C4-2B (cell line): ENCODE measurements around the gene MTHFR.

ENCODE experiments used
- H3K27ac ChIP-seq: fragments of 450-650 bp; 2 replicates; pipeline ENCODE4 v1.5.1; 2017
- CTCF ChIP-seq: fragments of 450-650 bp; conservative IDR thresholded peaks from 2 replicates; pipeline ENCODE4 v1.5.1; 2017; ENCODE audit warnings: mild to moderate bottlenecking
- ZFX ChIP-seq: fragments of 450-650 bp; IDR thresholded peaks from 2 replicates; pipeline ENCODE4 v1.6.1; 2017

MTHFR gene

GRCh38 chr1:11845641-11846335, 40.0 kb upstream of the MTHFR start:
- TF ChIP-seq ZFX (no peak), CTCF (no peak)

GRCh38 chr1:11842154-11843041, 36.6 kb upstream of the MTHFR start:
- no peak for TF ChIP-seq ZFX
- TF ChIP-seq CTCF: no peak
- no peak overlapping the region for H3K27ac ChIP-seq

More at GRCh38 chr1:11845641-11846335, 40.0 kb upstream of the MTHFR start:
- H3K27ac ChIP-seq: no peak overlapping the region

GRCh38 chr1:11841245-11842153, 35.7 kb upstream of the MTHFR start:
- TF ChIP-seq ZFX: no peak
- TF ChIP-seq CTCF: no peak
- H3K27ac ChIP-seq: no peak overlapping the region

- no peak for TF ChIP-seq ZFX
- no peak for TF ChIP-seq CTCF
- H3K27ac ChIP-seq: no peak overlapping the region
Observed at GRCh38 chr1:11839727-11840705, 34.3 kb upstream of the MTHFR start.

GRCh38 chr1:11838349-11839272, 32.8 kb upstream of the MTHFR start:
- no peak overlapping the region for H3K27ac ChIP-seq
- TF ChIP-seq ZFX: no peak
- peak; percentile 100 for TF ChIP-seq CTCF
